HG03565 (cell line): ENCODE measurements around the gene TEKTIP1.
A peak's percentile ranks its signal among the peaks of the same experiment; 100 is the strongest.
"Not testable (repeated sequence)": the region's sequence is repeated elsewhere in the genome, so short reads cannot be mapped to it uniquely, and the experiment has no call there.

Experiments used
- ATAC-seq: cut with Tn5 transposase; IDR thresholded peaks from one replicate; pipeline ENCODE4 v1.9.1; 2021; ENCODE audit warnings: mild to moderate bottlenecking, moderate library complexity; ENCODE audit not compliant: unreplicated experiment

TEKTIP1 gene

GRCh38 chr19:3556423-3556977 is 17.5 kb downstream of the TEKTIP1 start:
- no peak for ATAC-seq

- ATAC-seq = no peak
Measured at GRCh38 chr19:3556978-3557460, 18.0 kb downstream of the TEKTIP1 start.

GRCh38 chr19:3557461-3558248 is 18.7 kb downstream of the TEKTIP1 start, which contains the start of gene MFSD12:
TSS of gene MFSD12 (minus strand) at chr19:3557586. CDS start at chr19:3557403, 183 bp downstream.
- peak; percentile 71 for ATAC-seq

GRCh38 chr19:3563709-3564524 is 24.9 kb downstream of the TEKTIP1 start:
- ATAC-seq = no peak

- ATAC-seq = no peak
Measured at GRCh38 chr19:3565139-3565538, 26.2 kb downstream of the TEKTIP1 start.

GRCh38 chr19:3570042-3570441 is 31.1 kb downstream of the TEKTIP1 start:
- not testable (repeated sequence) for ATAC-seq

- no peak for ATAC-seq
Measured at GRCh38 chr19:3570606-3571011, 31.6 kb downstream of the TEKTIP1 start.

- peak; percentile 86 for ATAC-seq
Measured at GRCh38 chr19:3572132-3572854, 33.3 kb downstream of the TEKTIP1 start.

GRCh38 chr19:3572855-3573161 is 33.8 kb downstream of the TEKTIP1 start, which contains the start of gene HMG20B:
TSS of gene HMG20B (plus strand) at chr19:3572944. CDS start at chr19:3573310, 366 bp downstream.
- no peak for ATAC-seq

GRCh38 chr19:3573162-3573857 is 34.3 kb downstream of the TEKTIP1 start:
- ATAC-seq = peak; percentile 5

GRCh38 chr19:3573858-3574637 is 35.1 kb downstream of the TEKTIP1 start:
- no peak for ATAC-seq

GRCh38 chr19:3575260-3575741 is 36.3 kb downstream of the TEKTIP1 start:
- ATAC-seq = no peak

- no peak for ATAC-seq
Measured at GRCh38 chr19:3575949-3576673, 37.1 kb downstream of the TEKTIP1 start.

- ATAC-seq = no peak
Measured at GRCh38 chr19:3576696-3577443, 37.9 kb downstream of the TEKTIP1 start.

GRCh38 chr19:3577723-3578344 is 38.9 kb downstream of the TEKTIP1 start:
- ATAC-seq = no peak

- ATAC-seq = no peak
Measured at GRCh38 chr19:3578390-3578789, 39.4 kb downstream of the TEKTIP1 start.

- no peak for ATAC-seq
Measured at GRCh38 chr19:3580156-3580934, 41.4 kb downstream of the TEKTIP1 start.
